ENCODE results near the gene ZNF154. TPM values are rescaled to one million over a fixed set of nuclear protein-coding genes. Genes with fewer than 3 reads are reported as not detected.
"Not testable (repeated sequence)": the region's sequence is repeated elsewhere in the genome, so short reads cannot be mapped to it uniquely, and the experiment has no call there.

Gene ZNF154
- total RNA-seq (10 to 100 TPM in 1 of 2 donors, 1 to 10 TPM in 1; 1.9 to 20.0 TPM), total RNA-seq (2.2 to 2.7 reads per million in 2 donors)

DNA sequence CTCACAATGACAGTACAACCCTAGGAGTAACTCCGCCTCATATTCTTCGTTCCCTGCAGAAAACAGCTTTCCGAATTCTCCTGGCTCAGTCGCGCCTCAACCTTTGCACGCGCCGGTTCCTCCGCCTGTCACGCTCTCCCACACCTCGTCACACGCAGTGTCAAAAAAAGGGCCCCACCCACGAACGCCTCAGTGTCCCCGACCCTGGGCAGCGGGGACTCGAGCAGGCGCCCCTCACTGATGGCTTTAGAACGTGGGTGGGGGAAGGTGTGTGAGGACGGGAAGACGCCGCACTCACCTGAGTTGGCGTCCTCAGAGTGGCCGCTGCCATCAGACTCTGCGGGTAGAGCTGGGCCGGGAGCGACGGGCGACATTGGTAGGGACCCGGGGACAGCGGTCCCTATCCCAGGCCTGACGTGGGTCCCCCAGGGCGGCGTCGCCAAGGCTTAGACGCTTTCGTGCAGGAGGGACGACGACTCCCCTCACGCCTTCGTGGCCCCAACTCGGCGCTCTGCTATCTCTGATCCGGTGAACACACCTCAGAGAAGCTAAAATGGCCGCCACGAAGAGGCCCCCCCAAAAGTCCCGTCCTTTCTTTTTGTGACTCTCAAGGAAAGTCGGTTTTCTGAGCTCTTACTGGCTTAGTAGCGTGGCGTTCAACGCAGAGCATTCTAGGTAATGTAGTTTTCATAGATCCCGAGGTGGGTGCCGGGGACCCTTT lies at the start of gene ZNF154:
ZNF154 (minus strand) TSS at position 564 of the 721 bp plus-strand sequence; CDS start at position 331, 233 bp downstream.
- peak in 2 of 3 donors; percentile 22 to 25 for DNase-seq
- peak; percentile 92 for ATAC-seq
- Mint-ChIP-seq H3K27ac (peak within 1 kb of the TSS; percentile 90), H3K4me3 (peak within 1 kb of the TSS; percentile 86), H3K36me3 (ENCODE audit: low read depth) (peaks cover 3% of the 10 kb centered on the region), H3K4me1 (no peaks in the 10 kb centered on the region), H3K27me3 (no peaks in the 10 kb centered on the region)
- peaks cover 23% of the 10 kb centered on the region for H3K9me3 ChIP-seq (ENCODE audit: control insufficient read depth, low read length, poor library complexity, severe bottlenecking)

DNA sequence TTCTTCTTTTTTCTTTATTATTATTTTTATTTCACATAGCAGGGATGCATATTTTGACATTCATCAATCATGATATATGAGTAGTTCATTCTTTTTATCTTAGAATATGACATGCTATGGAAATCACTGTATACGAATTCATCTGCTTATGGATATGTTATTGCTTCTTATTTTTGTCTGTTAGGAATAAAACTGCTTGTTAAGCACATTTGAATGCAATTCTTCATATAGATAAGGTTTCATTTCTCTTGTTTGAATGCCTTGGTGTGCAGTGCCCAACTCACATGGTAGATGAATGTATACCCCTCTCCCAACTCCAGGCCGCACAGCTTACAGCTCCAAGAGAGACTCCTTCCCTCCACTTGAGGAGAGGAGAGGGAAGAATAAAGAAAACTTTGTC lies 48.9 kb upstream of the ZNF154 start:
- peaks cover 7% of the 10 kb centered on the region for H3K36me3 Mint-ChIP-seq (ENCODE audit: low read depth)
- peaks cover 34% of the 10 kb centered on the region for H3K9me3 ChIP-seq (ENCODE audit: control insufficient read depth, low read length, poor library complexity, severe bottlenecking)

GRCh38 chr19:57755031-57755430 lies 46.0 kb upstream of the ZNF154 start:
- H3K9me3 ChIP-seq (ENCODE audit: control insufficient read depth, low read length, poor library complexity, severe bottlenecking) = peaks cover 56% of the 10 kb centered on the region
- Mint-ChIP-seq H3K4me3 (no peak overlapping the region), H3K27me3 (no peaks in the 10 kb centered on the region), H3K4me1 (no peaks in the 10 kb centered on the region), H3K27ac (no peak overlapping the region), H3K36me3 (ENCODE audit: low read depth) (peaks cover 16% of the 10 kb centered on the region)
- DNase-seq = no peak
- ATAC-seq = no peak

More for the DNA sequence above, 48.9 kb upstream of the ZNF154 start:
- no peak overlapping the region for H3K4me3 Mint-ChIP-seq
- H3K4me1 Mint-ChIP-seq = no peaks in the 10 kb centered on the region
- DNase-seq (no peak), ATAC-seq (no peak)
- no peaks in the 10 kb centered on the region for H3K27me3 Mint-ChIP-seq
- no peak overlapping the region for H3K27ac Mint-ChIP-seq

DNA sequence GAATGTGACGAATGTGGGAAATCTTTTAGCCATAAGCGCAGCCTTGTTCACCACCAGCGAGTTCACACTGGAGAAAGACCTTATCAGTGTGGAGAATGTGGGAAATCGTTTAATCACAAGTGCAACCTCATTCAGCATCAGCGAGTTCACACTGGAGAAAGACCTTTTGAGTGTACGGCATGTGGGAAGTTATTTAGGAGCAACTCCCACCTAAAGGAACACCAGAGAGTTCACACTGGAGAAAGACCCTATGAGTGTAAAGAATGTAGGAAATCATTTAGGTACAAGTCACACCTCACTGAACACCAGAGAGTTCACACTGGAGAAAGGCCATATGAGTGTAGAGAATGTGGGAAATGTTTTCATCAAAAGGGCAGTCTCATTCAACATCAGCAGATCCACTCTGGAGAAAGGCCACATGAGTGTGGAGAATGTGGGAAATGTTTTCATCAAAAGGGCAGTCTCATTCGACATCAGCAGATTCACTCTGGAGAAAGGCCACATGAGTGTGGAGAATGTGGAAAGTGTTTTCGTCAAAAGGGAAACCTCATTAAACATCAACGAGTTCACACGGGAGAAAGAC lies 45.2 kb upstream of the ZNF154 start:
- Mint-ChIP-seq H3K36me3 (ENCODE audit: low read depth) (peaks cover 18% of the 10 kb centered on the region), H3K4me3 (no peak overlapping the region), H3K27me3 (no peaks in the 10 kb centered on the region), H3K27ac (no peak overlapping the region), H3K4me1 (no peaks in the 10 kb centered on the region)
- ATAC-seq (no peak), DNase-seq (no peak)
- peaks cover 64% of the 10 kb centered on the region for H3K9me3 ChIP-seq (ENCODE audit: control insufficient read depth, low read length, poor library complexity, severe bottlenecking)

- peaks cover 38% of the 10 kb centered on the region for H3K9me3 ChIP-seq (ENCODE audit: control insufficient read depth, low read length, poor library complexity, severe bottlenecking)
- H3K36me3 Mint-ChIP-seq (ENCODE audit: low read depth) = peaks cover 19% of the 10 kb centered on the region
- DNase-seq (no peak), ATAC-seq (no peak)
- H3K4me3 Mint-ChIP-seq = peak overlapping the region; percentile 96
- H3K27ac Mint-ChIP-seq = no peak overlapping the region
- no peaks in the 10 kb centered on the region for H3K27me3 Mint-ChIP-seq
- peaks cover 7% of the 10 kb centered on the region for H3K4me1 Mint-ChIP-seq
Measured at GRCh38 chr19:57748029-57748428, 39.0 kb upstream of the ZNF154 start.

GRCh38 chr19:57747472-57747807 lies 38.4 kb upstream of the ZNF154 start:
- Mint-ChIP-seq H3K4me3 (peak overlapping the region; percentile 96), H3K4me1 (peaks cover 7% of the 10 kb centered on the region), H3K27ac (peak overlapping the region; percentile 99), H3K36me3 (ENCODE audit: low read depth) (peaks cover 17% of the 10 kb centered on the region), H3K27me3 (no peaks in the 10 kb centered on the region)
- ATAC-seq = no peak
- peaks cover 32% of the 10 kb centered on the region for H3K9me3 ChIP-seq (ENCODE audit: control insufficient read depth, low read length, poor library complexity, severe bottlenecking)
- DNase-seq = no peak

DNA sequence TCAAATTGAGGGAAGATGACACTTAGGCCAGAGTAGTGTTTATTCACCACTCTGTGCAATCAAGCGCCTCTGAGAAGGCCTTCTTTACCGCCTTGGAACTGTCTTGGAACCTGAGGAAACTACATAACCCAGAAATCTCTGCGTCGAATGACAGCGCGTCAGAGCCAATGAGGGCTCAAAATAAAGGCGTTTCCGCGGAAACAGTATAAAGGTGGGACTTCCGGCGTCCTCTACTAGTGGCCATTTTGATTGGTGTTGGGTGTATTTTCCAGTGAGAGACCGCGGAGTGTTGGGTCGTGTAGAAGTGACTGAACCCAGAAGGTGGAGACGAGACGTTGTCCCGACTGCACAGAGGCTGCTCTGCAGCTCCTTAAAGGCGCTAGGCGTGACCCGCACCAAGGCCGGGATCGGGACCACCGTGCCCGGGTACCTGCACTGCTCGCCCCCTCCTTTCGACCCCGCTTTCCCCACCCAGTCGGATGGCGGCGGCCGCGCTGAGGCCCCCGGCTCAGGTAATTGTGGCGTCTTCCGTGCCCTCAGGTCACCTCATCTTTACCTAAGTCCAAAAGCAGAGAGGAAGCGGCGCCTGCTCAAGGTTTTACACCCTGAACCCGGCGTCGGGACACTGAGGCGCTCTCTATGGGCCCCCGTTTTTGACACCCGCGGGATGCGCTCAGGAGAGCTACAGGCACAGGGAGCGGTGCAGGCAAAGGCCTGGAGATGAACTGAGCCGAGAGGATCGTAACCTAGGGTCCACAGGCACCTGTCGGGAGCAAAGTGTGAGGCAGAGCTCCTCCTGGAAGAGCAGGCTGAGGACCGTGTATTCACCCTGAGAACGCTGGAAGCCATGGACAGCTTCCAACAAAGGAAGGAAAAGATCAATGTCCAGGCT lies 37.8 kb upstream of the ZNF154 start, which contains the start of gene ZNF776:
ZNF776 (plus strand) TSS at position 236 of the 892 bp plus-strand sequence; CDS start at position 480, 244 bp downstream.
- H3K9me3 ChIP-seq (ENCODE audit: control insufficient read depth, low read length, poor library complexity, severe bottlenecking) = peaks cover 28% of the 10 kb centered on the region
- Mint-ChIP-seq H3K27ac (peak within 1 kb of the TSS; percentile 99), H3K27me3 (no peaks in the 10 kb centered on the region), H3K4me1 (peaks cover 7% of the 10 kb centered on the region), H3K36me3 (ENCODE audit: low read depth) (peaks cover 13% of the 10 kb centered on the region), H3K4me3 (peak within 1 kb of the TSS; percentile 96)
- DNase-seq (peak; percentile 46 to 63 (median 61)), ATAC-seq (peak; percentile 98)

GRCh38 chr19:57738770-57739169 lies 29.8 kb upstream of the ZNF154 start:
- not testable (repeated sequence) for H3K9me3 ChIP-seq (ENCODE audit: control insufficient read depth, low read length, poor library complexity, severe bottlenecking); H3K27ac Mint-ChIP-seq; H3K36me3 Mint-ChIP-seq (ENCODE audit: low read depth); DNase-seq; ATAC-seq; H3K27me3 Mint-ChIP-seq; H3K4me1 Mint-ChIP-seq; H3K4me3 Mint-ChIP-seq

DNA sequence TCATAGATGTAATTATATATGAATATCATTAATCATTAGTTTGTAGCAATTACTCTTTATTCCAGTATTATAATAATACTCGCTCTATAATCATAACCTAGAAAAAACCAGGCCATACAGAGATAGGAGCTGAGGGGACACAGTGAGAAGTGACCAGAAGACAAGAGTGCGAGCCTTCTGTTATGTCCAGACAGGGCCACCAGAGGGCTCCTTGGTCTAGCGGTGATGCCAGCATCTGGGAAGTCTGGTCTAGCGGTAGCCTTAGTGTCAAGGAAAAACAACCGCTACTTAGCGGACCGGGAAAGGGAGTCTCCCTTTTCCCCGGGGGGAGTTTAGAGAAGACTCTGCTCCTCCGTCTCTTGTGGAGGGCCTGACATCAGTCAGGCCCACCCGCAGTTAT lies 29.3 kb upstream of the ZNF154 start:
- peak in 2 of 3 donors; percentile 9 to 23 for DNase-seq
- ATAC-seq = peak; percentile 35
- not testable (repeated sequence) for H3K27me3 Mint-ChIP-seq; H3K4me3 Mint-ChIP-seq; H3K36me3 Mint-ChIP-seq (ENCODE audit: low read depth); H3K27ac Mint-ChIP-seq; H3K4me1 Mint-ChIP-seq; H3K9me3 ChIP-seq (ENCODE audit: control insufficient read depth, low read length, poor library complexity, severe bottlenecking)

- H3K4me1 Mint-ChIP-seq = no peaks in the 10 kb centered on the region
- peaks cover 10% of the 10 kb centered on the region for H3K36me3 Mint-ChIP-seq (ENCODE audit: low read depth)
- no peak for DNase-seq
- no peak overlapping the region for H3K4me3 Mint-ChIP-seq
- H3K9me3 ChIP-seq (ENCODE audit: control insufficient read depth, low read length, poor library complexity, severe bottlenecking) = peaks cover 40% of the 10 kb centered on the region
- no peak overlapping the region for H3K27ac Mint-ChIP-seq
- H3K27me3 Mint-ChIP-seq = no peaks in the 10 kb centered on the region
- no peak for ATAC-seq
Measured at GRCh38 chr19:57720878-57721277, 11.9 kb upstream of the ZNF154 start.

DNA sequence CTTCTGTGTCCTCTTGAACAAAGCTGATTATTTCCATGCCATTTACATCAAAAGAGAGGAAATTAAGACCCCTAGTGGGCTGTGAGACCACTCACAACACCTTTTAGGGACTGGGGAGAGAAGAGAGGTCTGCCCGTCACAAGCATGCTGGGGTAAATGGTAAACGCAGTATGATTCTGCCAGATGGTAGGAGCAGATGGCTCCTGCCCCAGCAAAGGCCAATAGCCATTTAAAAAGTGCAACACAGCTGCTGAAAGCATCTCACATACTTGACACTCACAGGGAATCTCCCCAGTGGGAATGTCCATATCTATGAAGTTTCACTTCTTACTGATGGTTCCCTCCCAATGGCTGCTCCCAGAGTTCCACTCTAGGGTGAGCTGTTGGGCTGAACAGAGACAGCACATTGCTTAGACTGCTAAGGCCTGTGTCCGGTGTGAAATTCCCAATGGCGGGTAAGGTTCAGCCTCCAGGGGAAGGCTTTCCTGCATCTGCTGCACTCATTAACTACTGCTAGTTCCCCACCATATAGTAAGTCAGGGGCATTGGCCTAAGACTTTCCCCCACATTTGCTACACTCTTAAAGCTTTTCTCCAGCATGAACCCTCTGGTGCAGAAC lies 11.0 kb upstream of the ZNF154 start:
- peaks cover 42% of the 10 kb centered on the region for H3K9me3 ChIP-seq (ENCODE audit: control insufficient read depth, low read length, poor library complexity, severe bottlenecking)
- DNase-seq = no peak
- ATAC-seq = no peak

GRCh38 chr19:57719424-57719823 lies 10.4 kb upstream of the ZNF154 start:
- H3K9me3 ChIP-seq (ENCODE audit: control insufficient read depth, low read length, poor library complexity, severe bottlenecking) = peaks cover 47% of the 10 kb centered on the region
- H3K27me3 Mint-ChIP-seq = no peaks in the 10 kb centered on the region
- no peaks in the 10 kb centered on the region for H3K4me1 Mint-ChIP-seq
- ATAC-seq = no peak
- DNase-seq = no peak
- H3K36me3 Mint-ChIP-seq (ENCODE audit: low read depth) = peaks cover 10% of the 10 kb centered on the region
- H3K4me3 Mint-ChIP-seq = no peak overlapping the region
- no peak overlapping the region for H3K27ac Mint-ChIP-seq

More for the DNA sequence above, 11.0 kb upstream of the ZNF154 start:
- no peak overlapping the region for H3K4me3 Mint-ChIP-seq
- H3K27ac Mint-ChIP-seq = no peak overlapping the region
- H3K27me3 Mint-ChIP-seq = no peaks in the 10 kb centered on the region
- H3K4me1 Mint-ChIP-seq = no peaks in the 10 kb centered on the region
- H3K36me3 Mint-ChIP-seq (ENCODE audit: low read depth) = peaks cover 10% of the 10 kb centered on the region

DNA sequence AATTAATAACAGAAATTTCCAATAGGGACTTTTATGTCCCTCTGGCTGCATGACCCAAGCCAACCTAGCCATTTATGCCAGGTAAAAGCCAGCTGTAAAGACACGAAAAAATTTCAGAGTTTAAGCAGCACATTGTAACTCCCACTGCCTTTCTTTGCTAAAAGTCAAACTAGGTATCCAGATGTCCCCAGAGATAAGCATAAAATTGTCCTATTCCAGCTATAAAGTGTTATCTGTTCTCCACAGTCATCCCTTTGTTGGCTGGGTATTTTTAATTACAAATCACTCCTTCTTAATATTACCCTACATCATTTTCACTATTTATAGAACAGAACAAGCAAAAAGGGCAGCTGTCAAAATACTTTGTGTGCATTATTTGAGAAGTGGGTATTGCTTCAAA lies 3.2 kb upstream of the ZNF154 start:
- DNase-seq (no peak), ATAC-seq (no peak)
- peaks cover 21% of the 10 kb centered on the region for H3K9me3 ChIP-seq (ENCODE audit: control insufficient read depth, low read length, poor library complexity, severe bottlenecking)
- H3K4me1 Mint-ChIP-seq = no peaks in the 10 kb centered on the region
- no peak overlapping the region for H3K4me3 Mint-ChIP-seq
- H3K27me3 Mint-ChIP-seq = no peaks in the 10 kb centered on the region
- H3K27ac Mint-ChIP-seq = no peak overlapping the region
- peaks cover 2% of the 10 kb centered on the region for H3K36me3 Mint-ChIP-seq (ENCODE audit: low read depth)
